K562 (cell line): ENCODE data around the gene TERC. TPM values are rescaled to one million over a fixed set of nuclear protein-coding genes. Genes with fewer than 3 reads are reported as not detected.

ENCODE experiments used
- CBX1 ChIP-seq: sonication (generic); IDR thresholded peaks from 2 replicates; pipeline ENCODE4 v1.6.1; 2016; ENCODE audit warnings: antibody characterized with exemption, low read depth, mild to moderate bottlenecking
- CC2D1A ChIP-seq: fragments of 450-650 bp; IDR thresholded peaks from 2 replicates; pipeline ENCODE4 v1.6.1; 2017; ENCODE audit warnings: mild to moderate bottlenecking
- DACH1 ChIP-seq: fragments of 450-650 bp; IDR thresholded peaks from 2 replicates; pipeline ENCODE4 v1.6.1; 2018; ENCODE audit not compliant: partially characterized antibody
- GABPB2 ChIP-seq: fragments of 250-450 bp; sonication (Bioruptor Pico); conservative IDR thresholded peaks from 2 replicates; pipeline ENCODE4 v1.5.1; 2021; ENCODE audit warnings: mild to moderate bottlenecking
- GATAD2B ChIP-seq: fragments of 450-650 bp; IDR thresholded peaks from 2 replicates; pipeline ENCODE4 v1.6.1; 2017; ENCODE audit warnings: mild to moderate bottlenecking, borderline replicate concordance
- GTF2A2 ChIP-seq: IDR thresholded peaks from 2 replicates; pipeline ENCODE4 v1.6.1; 2016; ENCODE audit warnings: mild to moderate bottlenecking, missing genetic modification characterization, missing compliant biosample characterization
- JUNB ChIP-seq: fragments of 450-650 bp; formaldehyde crosslinking; conservative IDR thresholded peaks from 2 replicates; pipeline ENCODE4 v1.4.0; 2020; ENCODE audit warnings: mild to moderate bottlenecking
- MCM7 ChIP-seq, 2 experiments: fragments of 450-650 bp; IDR thresholded peaks; 2 replicates each; pipeline ENCODE4 v1.6.1; 2016 to 2018
- MTF1 ChIP-seq: fragments of 250-450 bp; sonication (Bioruptor Pico); IDR thresholded peaks from 2 replicates; pipeline ENCODE4 v1.9.0; 2021; ENCODE audit warnings: moderate library complexity, mild to moderate bottlenecking, inconsistent platforms, borderline replicate concordance
- NCOA1 ChIP-seq: fragments of 450-650 bp; IDR thresholded peaks from 2 replicates; pipeline ENCODE4 v1.6.1; 2016; ENCODE audit warnings: low read depth
- NCOA2 ChIP-seq, 2 experiments: fragments of 450-650 bp; IDR thresholded peaks; 2 replicates each; pipeline ENCODE4 v1.6.1; 2018; ENCODE audit warnings: mild to moderate bottlenecking in 2 of 2, moderate library complexity in 1 of 2; ENCODE audit not compliant: partially characterized antibody in 2 of 2
- POLR3A ChIP-seq: IDR thresholded peaks from 2 replicates; pipeline ENCODE4 v1.6.1; 2011; ENCODE audit warnings: borderline replicate concordance, mild to moderate bottlenecking, moderate library complexity; ENCODE audit not compliant: insufficient read length, insufficient read depth; ENCODE audit errors: extremely low read depth
- RBM25 ChIP-seq: fragments of 200-400 bp; formaldehyde crosslinking; IDR thresholded peaks from 2 replicates; pipeline ENCODE4 v1.6.1; 2018; ENCODE audit warnings: low read length, low read depth, moderate library complexity; ENCODE audit not compliant: severe bottlenecking
- RFX1 ChIP-seq: fragments of 450-650 bp; IDR thresholded peaks from 2 replicates; pipeline ENCODE4 v1.6.1; 2016; ENCODE audit warnings: mild to moderate bottlenecking, moderate library complexity
- RNF2 ChIP-seq: sonication (generic); IDR thresholded peaks from 2 replicates; pipeline ENCODE4 v1.6.1; 2016
- SIRT6 ChIP-seq: IDR thresholded peaks from one replicate; pipeline ENCODE4 v1.6.1; 2012; ENCODE audit warnings: low read depth, mild to moderate bottlenecking, control low read depth, inconsistent platforms, low read length, moderate library complexity
- TAF1 ChIP-seq: IDR thresholded peaks from 2 replicates; pipeline ENCODE4 v1.6.1; 2011; ENCODE audit warnings: mild to moderate bottlenecking, low read length, moderate library complexity; ENCODE audit not compliant: insufficient read depth, control insufficient read depth, severe bottlenecking; ENCODE audit errors: extremely low read depth
- TEAD1 ChIP-seq, 2 experiments: fragments of 450-650 bp in 1 of 2; sonication (generic) in 1 of 2; formaldehyde crosslinking; IDR thresholded peaks; 2 replicates each; pipeline versions ENCODE4 v1.4.0 to v1.8.0; 2020 to 2022; ENCODE audit warnings: mild to moderate bottlenecking in 2 of 2, missing genetic modification reagents in 1 of 2
- TEAD4 ChIP-seq, 2 experiments: sonication (generic) in 1 of 2; formaldehyde crosslinking in 1 of 2; IDR thresholded peaks; 2 replicates each; pipeline versions ENCODE4 v1.6.1 to v1.8.0; 2012 to 2022; ENCODE audit warnings: borderline replicate concordance in 1 of 2, inconsistent platforms in 1 of 2, low read length in 1 of 2, mild to moderate bottlenecking in 1 of 2, missing genetic modification reagents in 1 of 2
- TGIF2 ChIP-seq: sonication (generic); formaldehyde crosslinking; IDR thresholded peaks from 2 replicates; pipeline ENCODE4 v1.8.1; 2022; ENCODE audit warnings: mild to moderate bottlenecking, missing genetic modification reagents, moderate library complexity
- U2AF1 ChIP-seq: fragments of 200-400 bp; formaldehyde crosslinking; optimal IDR thresholded peaks from 2 replicates; pipeline ENCODE3; 2017; ENCODE audit warnings: mild to moderate bottlenecking, low read depth, low read length, moderate library complexity
- YBX1 ChIP-seq: fragments of 450-650 bp; IDR thresholded peaks from 2 replicates; pipeline ENCODE4 v1.7.1; 2016; ENCODE audit warnings: mild to moderate bottlenecking
- ZBTB17 ChIP-seq: fragments of 450-650 bp; formaldehyde crosslinking; IDR thresholded peaks from 2 replicates; pipeline ENCODE4 v1.4.0; 2020; ENCODE audit warnings: mild to moderate bottlenecking
- ZBTB7A ChIP-seq: IDR thresholded peaks from 2 replicates; pipeline ENCODE4 v1.6.1; 2011; ENCODE audit warnings: low read depth, mild to moderate bottlenecking, low read length, moderate library complexity, borderline replicate concordance; ENCODE audit not compliant: control insufficient read depth
- ZC3H4 ChIP-seq: sonication (generic); formaldehyde crosslinking; IDR thresholded peaks from 2 replicates; pipeline ENCODE4 v1.9.0; 2021; ENCODE audit warnings: missing genetic modification reagents, borderline replicate concordance
- ZEB2 ChIP-seq: fragments of 450-650 bp; IDR thresholded peaks from 2 replicates; pipeline ENCODE4 v1.6.1; 2016
- ZNF184 ChIP-seq: sonication (generic); formaldehyde crosslinking; IDR thresholded peaks from 2 replicates; pipeline ENCODE4 v1.5.0; 2020; ENCODE audit warnings: missing genetic modification reagents
- ZNF253 ChIP-seq: fragments of 250-450 bp; sonication (Bioruptor Pico); conservative IDR thresholded peaks from 2 replicates; pipeline ENCODE4 v1.6.1; 2021; ENCODE audit warnings: mild to moderate bottlenecking
- ZNF280A ChIP-seq: fragments of 450-650 bp; IDR thresholded peaks from 2 replicates; pipeline ENCODE4 v1.6.1; 2018; ENCODE audit warnings: mild to moderate bottlenecking, low read depth; ENCODE audit not compliant: partially characterized antibody
- ZNF644 ChIP-seq: fragments of 200-800 bp; sonication (Bioruptor generic); IDR thresholded peaks from 2 replicates; pipeline ENCODE4 v1.6.1; 2016; ENCODE audit warnings: low read depth, missing genetic modification characterization, missing compliant biosample characterization
- polyA plus RNA-seq, 8 experiments: library from polyadenylated mRNA; depleted of rRNA in 4 of 8; stranded (reverse) in 5 of 8; unstranded in 3 of 8; fragments of >200 nt; fragmentation: Nextera tagmentation in 2 of 8; fragmentation: Illumina TruSeq in 1 of 8; extraction: Ambion mirVana in 2 of 8; extraction: Trizol in 1 of 8; gene quantifications; 2 replicates each; pipeline versions ENCODE4 v1.2.1 to v1.2.3, GENCODE V29; 2011 to 2014; ENCODE audit warnings: inconsistent platforms in 1 of 8, missing spikeins in 1 of 8
- total RNA-seq, 7 experiments: library from RNA; depleted of rRNA in 6 of 7; stranded (reverse); fragments of >200 nt in 6 of 7; fragmentation: Illumina TruSeq in 2 of 7; extraction: Trizol in 2 of 7; gene quantifications; 2 replicates each; pipeline versions ENCODE4 v1.2.1 to v1.2.3, GENCODE V29; 2011 to 2021; ENCODE audit warnings: low replicate concordance in 1 of 7

TERC gene
- total and polyA plus RNA-seq, 9 of the 15 experiments (the other 6 are each of a cell fraction or from before 2014, with no cell fraction given) = 0.77 to 234 (median 27.9) TPM; not detected in 3

- TF ChIP-seq ZNF280A = no peak
- no peak for TF ChIP-seq POLR3A
- peak; percentile 17; the same call in 1 of the 2 replicates for TF ChIP-seq NCOA1
- TF ChIP-seq JUNB (CRISPR knock-in tag) = no peak
- no peak for TF ChIP-seq ZNF184
- TF ChIP-seq ZNF644 (tag) = no peak; the same call in 1 of the 2 replicates
- TF ChIP-seq RNF2 = no peak; the same call in 1 of the 2 replicates
- TF ChIP-seq TGIF2 (CRISPR knock-in tag) = peak; percentile 54; the same call in 1 of the 2 replicates
- TF ChIP-seq ZNF253 = no peak
- no peak for TF ChIP-seq ZEB2
- peak; percentile 6 for TF ChIP-seq DACH1
- TF ChIP-seq GATAD2B = no peak
- TF ChIP-seq MCM7 (IDR thresholded peaks at IDR 0.05) = no peak
- TF ChIP-seq TEAD4 (IDR thresholded peaks at IDR 0.05; ENCODE audit: low read length) = no peak
- no peak for TF ChIP-seq TEAD4 (CRISPR knock-in tag; IDR thresholded peaks at IDR 0.05; ENCODE audit: borderline replicate concordance)
- TF ChIP-seq CBX1 = peak; percentile 58
- no peak; the same call in 1 of the 2 replicates for TF ChIP-seq ZC3H4 (CRISPR knock-in tag)
- peak; percentile 23; the same call in 1 of the 2 replicates for TF ChIP-seq CC2D1A
- no peak for TF ChIP-seq YBX1
- no peak for TF ChIP-seq U2AF1
- TF ChIP-seq RFX1 = no peak
- TF ChIP-seq TAF1 = peak; percentile 90
- TF ChIP-seq MTF1 (CRISPR knock-in tag) = no peak
- TF ChIP-seq GABPB2 (CRISPR knock-in tag) = no peak
- TF ChIP-seq NCOA2 (IDR thresholded peaks at IDR 0.05; ENCODE audit: partially characterized antibody in 2 of 2) = no peak
- TF ChIP-seq GTF2A2 (tag) = no peak
- no peak for TF ChIP-seq SIRT6
- no peak for TF ChIP-seq RBM25
- TF ChIP-seq ZBTB7A = peak; percentile 92
- TF ChIP-seq TEAD1 (CRISPR knock-in tag; IDR thresholded peaks at IDR 0.05) = peak in 1 of 2 experiments; percentile 72; a peak in 2 of 4 replicates
- peak; percentile 43; the same call in 1 of the 2 replicates for TF ChIP-seq ZBTB17 (CRISPR knock-in tag)
Observed at GRCh38 chr3:169772897-169773816, 8.3 kb upstream of the TERC start, which contains the start of gene MYNN (continued).
